Epithelial cell of esophagus (primary cell): ENCODE measurements around the gene GSG1L.

ENCODE experiments used
- DNase-seq: peaks from one replicate; pipeline ENCODE4 v3.0.0; 2010; ENCODE audit warnings: low read depth
- H3K4me3 ChIP-seq: 2 replicates; pipeline ENCODE4 v1.5.1; 2011; ENCODE audit warnings: mild to moderate bottlenecking, low read length, control low read depth
- TF ChIP-seq, protein P1 (sequence below): IDR thresholded peaks from 2 replicates; pipeline ENCODE4 v1.5.1; 2011; ENCODE audit warnings: low read depth, mild to moderate bottlenecking, low read length, control low read depth, inconsistent platforms; ENCODE audit not compliant: insufficient read depth; ENCODE audit errors: missing control alignments

The GSG1L gene

DNA sequence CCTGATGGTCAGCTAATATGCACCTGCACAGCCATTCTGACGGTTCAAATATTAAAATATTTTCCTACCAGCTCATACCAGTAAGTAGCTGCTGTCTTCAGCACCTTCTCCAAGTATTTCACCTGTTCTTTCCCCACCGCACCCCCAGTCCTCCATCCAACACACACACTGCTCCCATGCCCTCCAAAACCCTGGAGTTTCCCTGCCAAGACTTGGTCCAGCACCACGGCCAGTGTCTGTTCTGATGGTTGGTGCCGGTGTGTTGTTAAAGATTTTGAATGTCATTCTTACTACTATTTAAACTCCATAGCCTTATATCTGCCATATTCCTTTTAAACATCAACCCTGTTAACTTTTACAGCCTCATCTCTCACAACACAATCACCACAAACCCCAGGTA lies 142.4 kb downstream of the GSG1L start:
- DNase-seq: no peak
- TF ChIP-seq, protein P1, sequence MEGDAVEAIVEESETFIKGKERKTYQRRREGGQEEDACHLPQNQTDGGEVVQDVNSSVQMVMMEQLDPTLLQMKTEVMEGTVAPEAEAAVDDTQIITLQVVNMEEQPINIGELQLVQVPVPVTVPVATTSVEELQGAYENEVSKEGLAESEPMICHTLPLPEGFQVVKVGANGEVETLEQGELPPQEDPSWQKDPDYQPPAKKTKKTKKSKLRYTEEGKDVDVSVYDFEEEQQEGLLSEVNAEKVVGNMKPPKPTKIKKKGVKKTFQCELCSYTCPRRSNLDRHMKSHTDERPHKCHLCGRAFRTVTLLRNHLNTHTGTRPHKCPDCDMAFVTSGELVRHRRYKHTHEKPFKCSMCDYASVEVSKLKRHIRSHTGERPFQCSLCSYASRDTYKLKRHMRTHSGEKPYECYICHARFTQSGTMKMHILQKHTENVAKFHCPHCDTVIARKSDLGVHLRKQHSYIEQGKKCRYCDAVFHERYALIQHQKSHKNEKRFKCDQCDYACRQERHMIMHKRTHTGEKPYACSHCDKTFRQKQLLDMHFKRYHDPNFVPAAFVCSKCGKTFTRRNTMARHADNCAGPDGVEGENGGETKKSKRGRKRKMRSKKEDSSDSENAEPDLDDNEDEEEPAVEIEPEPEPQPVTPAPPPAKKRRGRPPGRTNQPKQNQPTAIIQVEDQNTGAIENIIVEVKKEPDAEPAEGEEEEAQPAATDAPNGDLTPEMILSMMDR: no peak
- no peak overlapping the region for H3K4me3 ChIP-seq

DNA sequence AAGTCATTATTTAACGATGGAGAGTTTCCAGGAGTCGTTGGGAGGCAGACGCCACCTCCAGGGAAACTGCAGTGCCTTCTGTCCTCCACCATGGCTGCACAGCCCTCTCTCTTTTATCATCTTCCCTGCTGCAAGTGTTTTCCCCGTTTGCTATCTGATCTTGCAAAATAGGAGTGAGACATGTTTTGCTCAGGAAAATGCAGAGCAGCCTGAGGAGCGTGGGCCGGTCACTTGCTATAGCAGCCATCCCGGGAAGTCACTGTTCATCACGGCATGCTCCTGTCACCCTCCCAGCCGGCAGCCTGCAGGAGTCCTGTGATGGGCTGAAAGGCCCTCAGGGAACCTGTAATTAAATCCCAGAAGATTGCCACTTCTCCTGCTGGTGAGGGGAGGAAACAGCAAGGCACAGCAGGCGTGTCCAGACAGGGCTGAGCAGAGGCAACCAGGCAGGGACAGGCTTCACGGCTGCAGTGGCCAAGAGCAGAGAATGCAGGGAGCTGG lies 143.1 kb downstream of the GSG1L start:
- TF ChIP-seq, protein P1: peak; percentile 42
- DNase-seq: peak; percentile 51
- H3K4me3 ChIP-seq: no peak overlapping the region

- DNase-seq: peak; percentile 5
- TF ChIP-seq, protein P1: no peak
- no peak overlapping the region for H3K4me3 ChIP-seq
Measured at GRCh38 chr16:27918755-27919154, 144.8 kb downstream of the GSG1L start.

DNA sequence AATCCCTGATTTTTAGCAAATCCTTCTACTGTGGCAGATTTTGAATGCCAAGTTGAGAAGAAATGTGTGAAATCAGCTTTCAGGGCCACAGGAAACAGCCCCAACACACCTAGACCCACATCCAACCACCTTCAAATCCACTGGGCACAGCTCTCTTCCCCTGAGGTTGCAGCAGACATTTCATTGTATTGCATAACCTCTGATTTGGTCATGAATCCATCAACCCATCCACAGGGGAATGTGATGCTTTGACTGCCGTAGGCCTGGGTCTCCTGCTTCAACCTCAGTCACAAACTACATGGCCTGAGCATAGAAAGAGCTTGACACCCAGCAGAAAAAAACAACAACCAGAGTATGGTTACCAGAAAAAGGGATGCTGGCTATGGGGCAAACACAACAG lies 145.6 kb downstream of the GSG1L start:
- no peak for DNase-seq
- no peak overlapping the region for H3K4me3 ChIP-seq
- TF ChIP-seq, protein P1: no peak

DNA sequence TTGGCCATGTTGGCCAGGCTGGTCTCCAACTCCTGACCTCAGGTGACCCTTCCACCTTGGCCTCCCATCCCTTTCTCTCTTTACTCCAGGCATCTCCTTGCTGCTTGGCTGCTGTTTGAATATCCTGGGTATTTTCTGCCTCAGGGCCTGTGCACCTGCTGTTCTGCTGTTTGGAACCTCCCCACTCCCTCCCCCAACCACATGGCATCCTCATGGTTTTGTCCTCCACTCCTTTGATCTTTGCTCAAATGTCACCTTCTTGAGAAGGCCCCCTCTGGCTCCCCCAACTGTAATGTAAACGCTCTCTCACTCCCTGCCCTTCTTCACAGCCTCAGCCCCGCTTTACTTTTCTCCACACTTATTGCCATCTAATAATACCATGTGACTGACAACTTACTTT lies 152.0 kb downstream of the GSG1L start:
- DNase-seq: no peak
- H3K4me3 ChIP-seq: no peak overlapping the region
- TF ChIP-seq, protein P1: no peak

- DNase-seq: no peak
- TF ChIP-seq, protein P1: no peak
- H3K4me3 ChIP-seq: no peak overlapping the region
Measured at GRCh38 chr16:27907457-27907972, 156.0 kb downstream of the GSG1L start.

- DNase-seq: no peak
- TF ChIP-seq, protein P1: no peak
Measured at GRCh38 chr16:27906883-27907282, 156.6 kb downstream of the GSG1L start.

More at GRCh38 chr16:27906883-27907282, 156.6 kb downstream of the GSG1L start:
- H3K4me3 ChIP-seq: no peak overlapping the region
